ENCODE data around the gene ARHGAP8. TPM values are rescaled to one million over a fixed set of nuclear protein-coding genes. Genes with fewer than 3 reads are reported as not detected.

ARHGAP8 gene
- total and polyA plus RNA-seq, 10 of the 15 experiments (the other 5 are each of a cell fraction or from before 2014, with no cell fraction given), result 0.33 TPM; not detected in 9

DNA sequence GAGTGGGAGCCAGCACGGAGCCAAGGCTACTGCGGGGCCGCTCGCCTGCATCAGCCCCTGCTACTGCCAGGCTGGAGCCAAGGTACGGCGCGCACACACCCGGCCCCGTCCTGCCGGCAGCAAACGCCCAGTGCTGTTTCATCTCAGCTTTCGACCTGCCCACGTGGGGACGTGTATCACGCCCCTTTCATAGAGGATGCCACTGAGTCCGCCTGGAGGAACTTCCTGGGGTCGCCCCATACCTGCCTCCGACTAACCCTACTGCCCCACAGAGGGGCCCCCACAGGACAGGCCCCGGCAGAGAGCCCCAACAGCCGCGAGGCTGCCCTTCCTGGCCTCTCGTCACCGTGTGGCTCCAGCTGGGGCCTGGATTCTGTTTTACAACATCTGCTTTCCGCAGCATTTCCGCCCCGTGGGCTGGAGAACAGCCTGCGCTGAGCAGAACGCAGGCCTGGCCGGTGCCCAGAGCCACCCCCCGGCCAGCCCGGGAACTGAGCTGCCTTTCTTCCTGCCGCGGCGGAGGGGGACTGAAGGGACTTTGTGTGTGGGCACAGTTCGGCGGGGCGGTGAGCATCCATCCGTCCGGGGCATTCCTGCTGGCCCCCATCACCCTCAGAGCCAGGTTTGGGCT lies 22.9 kb upstream of the ARHGAP8 start:
- in situ Hi-C loops (cut with MboI), result no loop called here
- Histone ChIP-seq H3K9ac (ENCODE audit: control insufficient read depth, insufficient read depth, low read length) (no peak overlapping the region), H3K4me3 (no peak overlapping the region), H3K79me2 (ENCODE audit: control insufficient read depth, insufficient read depth, low read length) (no peaks in the 10 kb centered on the region), H2AFZ (ENCODE audit: control insufficient read depth, low read depth, low read length) (no peak overlapping the region), H3K4me1 (ENCODE audit: control insufficient read depth, insufficient read depth, low read length) (no peaks in the 10 kb centered on the region), H3K27ac (ENCODE audit: control insufficient read depth, insufficient read depth) (no peak overlapping the region), H3K36me3 (ENCODE audit: control insufficient read depth in 2 of 2, insufficient read depth in 2 of 2, low read length in 1 of 2) (no peaks in the 10 kb centered on the region; a peak in 1 of 4 replicates), H3K4me2 (ENCODE audit: control insufficient read depth, insufficient read depth) (no peak overlapping the region), H3K9me3 (replicated peaks; ENCODE audit: control insufficient read depth, insufficient read depth, low read length) (no peaks in the 10 kb centered on the region), H4K20me1 (ENCODE audit: control insufficient read depth, insufficient read depth) (no peaks in the 10 kb centered on the region), H3K27me3 (replicated peaks in 1 of 2; ENCODE audit: control insufficient read depth in 2 of 2, insufficient read depth in 2 of 2, low read length in 1 of 2) (no peaks in the 10 kb centered on the region)
- 57% methylated on average over 35 of the region's 39 CpGs for WGBS (ENCODE audit: insufficient coverage, insufficient replicate concordance, low lambda C conversion rate, missing lambda C conversion rate)
- no peak for FAIRE-seq
- CTCF ChIA-PET, result interaction anchor here (1.0 to 1.2 kb wide), 2 partner anchors 29 to 31 kb away, joined by 3 to 8 read pairs; no protein-coding TSS in a partner anchor
- no peak for DNase-seq (ENCODE audit: low read depth, low spot score)
- TF ChIP-seq RCOR1 (conservative IDR thresholded peaks at IDR 0.05; ENCODE audit: low read depth, low read length) (no peak), USF1 (IDR thresholded peaks at IDR 0.05; ENCODE audit: borderline replicate concordance, extremely low read length, insufficient read depth, low read depth, low read length) (peak; percentile 17)
- intact Hi-C loops (cut with micrococcal nuclease; ENCODE audit: unreplicated experiment), result no loop called here
- SMC1A ChIA-PET (ENCODE audit: uncharacterized antibody, unreplicated experiment), result no interaction called here
- ATAC-seq, result peak; percentile 67
- POLR2A ChIA-PET, result no interaction called here
- RAD21 ChIA-PET (ENCODE audit: unreplicated experiment), result no interaction called here
- no TSS peak for BruUV-seq (replicated peaks)

GRCh38 chr22:44730022-44730393 lies 22.4 kb upstream of the ARHGAP8 start:
- no peak overlapping the region for H3K27ac ChIP-seq (ENCODE audit: control insufficient read depth, insufficient read depth)
- H3K4me1 ChIP-seq (ENCODE audit: control insufficient read depth, insufficient read depth, low read length), result no peaks in the 10 kb centered on the region
- no peaks in the 10 kb centered on the region for H4K20me1 ChIP-seq (ENCODE audit: control insufficient read depth, insufficient read depth)
- no peaks in the 10 kb centered on the region for H3K9me3 ChIP-seq (replicated peaks; ENCODE audit: control insufficient read depth, insufficient read depth, low read length)
- 53% methylated on average over 14 of the region's 14 CpGs for WGBS (ENCODE audit: insufficient coverage, insufficient replicate concordance, low lambda C conversion rate, missing lambda C conversion rate)
- FAIRE-seq, result no peak
- no peaks in the 10 kb centered on the region; a peak in 1 of 4 replicates for H3K36me3 ChIP-seq (ENCODE audit: control insufficient read depth in 2 of 2, insufficient read depth in 2 of 2, low read length in 1 of 2)
- intact Hi-C loops (cut with micrococcal nuclease; ENCODE audit: unreplicated experiment) (no loop called here), in situ Hi-C loops (cut with MboI) (no loop called here)
- no peaks in the 10 kb centered on the region for H3K27me3 ChIP-seq (replicated peaks in 1 of 2; ENCODE audit: control insufficient read depth in 2 of 2, insufficient read depth in 2 of 2, low read length in 1 of 2)
- no peak overlapping the region for H3K4me2 ChIP-seq (ENCODE audit: control insufficient read depth, insufficient read depth)
- H3K9ac ChIP-seq (ENCODE audit: control insufficient read depth, insufficient read depth, low read length), result no peak overlapping the region
- SMC1A ChIA-PET (ENCODE audit: uncharacterized antibody, unreplicated experiment), result no interaction called here
- BruUV-seq (replicated peaks), result no TSS peak
- ATAC-seq, result no peak
- H3K79me2 ChIP-seq (ENCODE audit: control insufficient read depth, insufficient read depth, low read length), result no peaks in the 10 kb centered on the region
- H2AFZ ChIP-seq (ENCODE audit: control insufficient read depth, low read depth, low read length), result no peak overlapping the region
- no peak overlapping the region for H3K4me3 ChIP-seq
- no peak for DNase-seq (ENCODE audit: low read depth, low spot score)
- CTCF ChIA-PET, result interaction anchor here (1.2 kb wide), 1 partner anchor 32 kb away, joined by 8 read pairs; no protein-coding TSS in a partner anchor
- RAD21 ChIA-PET (ENCODE audit: unreplicated experiment), result no interaction called here
- TF ChIP-seq YY1 (IDR thresholded peaks at IDR 0.05; ENCODE audit: low read depth, low read length) (no peak), MEF2A (IDR thresholded peaks at IDR 0.05; ENCODE audit: insufficient read depth, low read depth, low read length) (no peak), WRNIP1 (IDR thresholded peaks at IDR 0.05; ENCODE audit: borderline replicate concordance, low read depth, low read length) (no peak), FOXK2 (IDR thresholded peaks at IDR 0.05) (no peak)
- POLR2A ChIA-PET, result no interaction called here

Measured in GM12878 (cell line).